HG02943 (cell line): ENCODE data around the gene ZNF512B.
"Not testable (repeated sequence)": the region's sequence is repeated elsewhere in the genome, so short reads cannot be mapped to it uniquely, and the experiment has no call there.

Experiments
- ATAC-seq: cut with Tn5 transposase; IDR thresholded peaks from one replicate; pipeline ENCODE4 v1.9.1; 2021; ENCODE audit warnings: mild to moderate bottlenecking, low read depth, moderate library complexity; ENCODE audit not compliant: unreplicated experiment

ZNF512B gene

GRCh38 chr20:63969838-63970713 lies at the start of gene ZNF512B:
ZNF512B (minus strand) TSS chr20:63969930; CDS start chr20:63967950, 1,980 bp downstream.
- no peak for ATAC-seq

- no peak for ATAC-seq
These were observed 45.9 kb upstream of the ZNF512B start for GRCh38 chr20:64015635-64016034.

GRCh38 chr20:64012385-64013154 lies 42.8 kb upstream of the ZNF512B start:
- ATAC-seq, result not testable (repeated sequence)

GRCh38 chr20:64011366-64011779 lies 41.6 kb upstream of the ZNF512B start:
- ATAC-seq, result no peak

DNA sequence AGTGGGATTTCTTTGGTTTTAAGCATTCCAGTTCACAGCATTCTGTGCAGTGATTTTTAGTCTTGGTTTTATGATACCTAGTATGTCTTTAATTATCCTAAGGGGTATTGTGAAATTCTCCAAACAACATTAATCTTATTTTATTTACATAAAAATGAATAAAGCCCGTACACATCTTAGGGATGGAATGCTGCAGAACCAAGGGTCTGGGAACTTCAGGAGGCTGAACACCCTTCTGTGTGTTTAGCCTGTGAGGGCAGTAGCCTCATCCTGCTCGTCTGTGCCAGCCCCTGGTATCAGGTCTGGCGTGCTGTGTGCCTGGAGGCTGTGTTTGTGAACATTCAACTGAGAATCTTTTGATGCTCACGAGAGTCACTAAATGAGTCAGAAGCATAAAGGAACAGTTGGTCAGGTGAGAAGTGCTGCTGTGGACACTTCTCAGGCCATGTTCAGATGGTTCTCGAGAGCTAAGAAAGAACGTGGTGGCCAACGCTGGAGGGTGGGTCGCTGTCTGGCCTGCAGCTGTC lies 41.0 kb upstream of the ZNF512B start:
- ATAC-seq, result no peak

GRCh38 chr20:64009811-64010387 lies 40.2 kb upstream of the ZNF512B start:
- ATAC-seq, result no peak

GRCh38 chr20:64006902-64007301 lies 37.2 kb upstream of the ZNF512B start:
- no peak for ATAC-seq

GRCh38 chr20:64006490-64006889 lies 36.8 kb upstream of the ZNF512B start:
- ATAC-seq, result no peak

GRCh38 chr20:64005394-64005793 lies 35.7 kb upstream of the ZNF512B start:
- ATAC-seq, result no peak

DNA sequence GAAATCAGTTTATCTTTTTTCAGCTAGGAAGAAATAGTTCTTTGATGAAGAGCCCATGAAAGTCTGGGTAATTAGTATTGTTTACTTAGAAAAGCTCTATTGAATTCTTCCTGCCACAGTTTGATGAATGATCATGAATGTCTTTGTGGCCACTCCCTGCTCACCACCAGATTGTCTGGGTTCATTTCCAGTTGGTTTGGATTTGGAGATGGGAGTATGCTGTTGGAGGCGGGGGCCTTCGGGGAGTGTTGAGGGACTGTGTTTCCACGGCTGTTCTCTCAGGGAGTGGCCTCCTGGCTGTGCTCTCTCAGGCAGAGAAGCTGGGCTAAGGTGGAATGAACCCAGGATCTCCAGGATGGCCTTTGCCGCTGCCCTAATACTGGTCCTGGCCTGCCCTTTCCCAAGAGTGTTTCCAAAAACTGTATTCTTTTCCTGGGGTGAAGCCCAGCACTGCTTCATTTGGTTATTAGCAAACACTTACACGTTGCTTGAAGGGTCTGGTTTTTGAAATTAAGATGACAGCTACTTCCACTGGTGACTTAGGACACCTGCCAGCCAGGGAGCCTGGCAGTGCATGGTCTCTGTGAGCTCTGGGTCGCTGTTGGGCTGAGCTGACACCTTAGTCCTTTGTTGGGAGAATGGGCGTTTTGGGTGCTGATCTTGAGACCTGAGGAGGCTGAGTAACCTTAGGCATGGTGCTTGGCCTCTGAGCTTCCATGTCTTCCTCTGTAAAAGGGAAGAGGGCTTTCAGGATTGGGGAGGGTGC lies 34.4 kb upstream of the ZNF512B start:
- no peak for ATAC-seq

DNA sequence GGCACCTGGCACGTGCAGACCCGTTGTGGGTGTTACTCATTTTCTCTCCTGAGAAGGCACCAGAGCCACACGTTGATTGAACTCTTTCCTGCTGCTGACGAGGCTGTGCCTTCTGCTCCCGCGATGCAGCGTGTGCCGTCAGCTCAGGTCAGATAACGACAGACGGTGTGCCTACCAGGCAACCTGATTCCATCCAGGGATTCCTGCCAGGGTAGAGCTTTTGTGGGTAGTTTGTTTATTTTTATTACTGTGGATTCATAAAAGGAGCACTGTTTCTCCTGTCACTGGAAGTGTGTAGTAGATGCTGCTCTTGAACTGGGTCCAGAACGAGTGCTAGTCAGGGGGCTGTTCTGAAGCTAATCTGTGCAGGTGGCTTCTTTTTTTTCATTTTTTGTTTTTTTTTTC lies 31.9 kb upstream of the ZNF512B start:
- ATAC-seq, result no peak

DNA sequence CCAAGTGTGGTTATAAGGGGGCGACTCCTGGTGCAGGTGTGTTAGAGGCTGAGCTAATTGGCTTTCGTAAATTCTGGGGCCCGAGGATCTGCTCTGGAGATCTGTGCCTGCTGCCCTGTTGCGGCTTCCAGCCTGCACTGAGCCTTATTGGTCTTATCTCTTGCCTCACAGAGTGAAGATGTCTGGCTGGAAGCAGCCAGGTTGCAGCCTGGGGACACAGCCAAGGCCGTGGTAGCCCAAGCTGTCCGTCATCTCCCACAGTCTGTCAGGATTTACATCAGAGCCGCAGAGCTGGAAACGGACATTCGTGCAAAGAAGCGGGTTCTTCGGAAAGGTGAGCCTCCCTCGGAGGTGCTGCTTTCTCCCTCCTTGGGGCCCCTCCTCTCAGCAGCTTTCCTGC lies 31.2 kb upstream of the ZNF512B start:
- no peak for ATAC-seq

DNA sequence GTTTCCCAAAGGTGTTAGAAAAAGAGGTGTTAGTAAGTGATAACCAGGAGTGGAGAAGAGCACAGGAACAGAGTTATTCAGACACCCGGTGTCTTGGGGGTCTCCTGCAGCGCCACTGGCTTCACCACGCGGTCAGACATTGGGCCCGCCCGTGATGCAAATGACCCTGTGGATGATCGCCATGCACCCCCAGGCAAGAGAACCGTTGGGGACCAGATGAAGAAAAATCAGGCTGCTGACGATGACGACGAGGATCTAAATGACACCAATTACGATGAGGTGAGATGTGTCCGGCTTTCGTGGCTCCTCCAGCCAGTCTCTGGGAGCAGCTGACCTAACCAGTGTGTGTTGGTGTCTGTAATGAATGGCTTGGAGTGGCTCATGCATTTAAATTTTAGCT lies 13.2 kb upstream of the ZNF512B start:
- no peak for ATAC-seq

GRCh38 chr20:63980806-63981728 lies 11.3 kb upstream of the ZNF512B start, which contains the start of gene PRPF6:
PRPF6 (plus strand) TSS chr20:63981132; CDS start chr20:63981246, 114 bp downstream.
- peak; percentile 66 for ATAC-seq

GRCh38 chr20:63980317-63980805 lies 10.6 kb upstream of the ZNF512B start:
- ATAC-seq, result no peak

GRCh38 chr20:63979557-63980316 lies 10.0 kb upstream of the ZNF512B start, which contains the start of gene SAMD10:
SAMD10 (minus strand) TSS chr20:63979642; CDS start chr20:63979467, 175 bp downstream.
- no peak for ATAC-seq

- ATAC-seq, result no peak
These were observed 9.5 kb upstream of the ZNF512B start for GRCh38 chr20:63979229-63979556.
